ENCODE data around the gene ERAP2. TPM values are rescaled to one million over a fixed set of nuclear protein-coding genes. Genes with fewer than 3 reads are reported as not detected.
"Not testable (repeated sequence)": the region's sequence is repeated elsewhere in the genome, so short reads cannot be mapped to it uniquely, and the experiment has no call there.

Gene ERAP2
- total RNA-seq, 1 donor from 2014 or later, result 45.6 TPM

GRCh38 chr5:96930589-96930988, 54.3 kb downstream of the ERAP2 start:
- no peak for TF ChIP-seq CTCF (conservative IDR thresholded peaks at IDR 0.05; ENCODE audit: low read depth, low read length)
- no peak for DNase-seq (ENCODE audit: low read depth)
- H3K4me3 ChIP-seq (ENCODE audit: low read depth, low read length), result no peak overlapping the region

GRCh38 chr5:96931037-96931436, 54.7 kb downstream of the ERAP2 start:
- DNase-seq (ENCODE audit: low read depth); H3K4me3 ChIP-seq (ENCODE audit: low read depth, low read length): not testable (repeated sequence)

- no peak for DNase-seq (ENCODE audit: low read depth)
- TF ChIP-seq CTCF (conservative IDR thresholded peaks at IDR 0.05; ENCODE audit: low read depth, low read length), result no peak
- no peak overlapping the region for H3K4me3 ChIP-seq (ENCODE audit: low read depth, low read length)
These were observed 55.3 kb downstream of the ERAP2 start for GRCh38 chr5:96931605-96932004.

GRCh38 chr5:96932026-96932425, 55.7 kb downstream of the ERAP2 start:
- no peak for DNase-seq (ENCODE audit: low read depth)
- no peak overlapping the region for H3K4me3 ChIP-seq (ENCODE audit: low read depth, low read length)
- no peak for TF ChIP-seq CTCF (conservative IDR thresholded peaks at IDR 0.05; ENCODE audit: low read depth, low read length)

GRCh38 chr5:96933764-96934707, 57.7 kb downstream of the ERAP2 start:
- TF ChIP-seq CTCF (conservative IDR thresholded peaks at IDR 0.05; ENCODE audit: low read depth, low read length), result no peak
- DNase-seq (ENCODE audit: low read depth), result no peak
- H3K4me3 ChIP-seq (ENCODE audit: low read depth, low read length), result peak overlapping the region; percentile 72

GRCh38 chr5:96934708-96935558, 58.6 kb downstream of the ERAP2 start:
- H3K4me3 ChIP-seq (ENCODE audit: low read depth, low read length), result peak overlapping the region; percentile 72
- DNase-seq (ENCODE audit: low read depth), result peak; percentile 52
- no peak for TF ChIP-seq CTCF (conservative IDR thresholded peaks at IDR 0.05; ENCODE audit: low read depth, low read length)
